Neural cell (in vitro differentiated cells): ENCODE data around the gene SPINDOC. TPM values are rescaled to one million over a fixed set of nuclear protein-coding genes. Genes with fewer than 3 reads are reported as not detected.
"Not testable (repeated sequence)": the region's sequence is repeated elsewhere in the genome, so short reads cannot be mapped to it uniquely, and the experiment has no call there.

Experiments
- H2AFZ ChIP-seq: fragments of 200-600, 300-800 bp; sonication (generic), shearing (Covaris generic); 2 replicates; pipeline ENCODE4 v1.6.0; 2014; ENCODE audit warnings: low read depth, mild to moderate bottlenecking, antibody characterized with exemption, low read length, moderate library complexity
- H3F3A ChIP-seq: fragments of 200-600 bp; shearing (Covaris generic); 2 replicates; pipeline ENCODE4 v1.6.1; 2016; ENCODE audit warnings: mild to moderate bottlenecking, moderate library complexity, mixed read lengths, antibody characterized with exemption, low read length; ENCODE audit not compliant: insufficient read depth, poor library complexity, severe bottlenecking
- H3K27ac ChIP-seq: fragments of 200-600, 300-800 bp; sonication (generic), shearing (Covaris generic); 2 replicates; pipeline ENCODE4 v1.5.1; 2014; ENCODE audit warnings: mild to moderate bottlenecking, low read length, moderate library complexity
- H3K27me3 ChIP-seq: fragments of 300-800, 200-600 bp; sonication (generic), shearing (Covaris generic); 2 replicates; pipeline ENCODE4 v1.6.0; 2014; ENCODE audit warnings: mild to moderate bottlenecking, low read depth, low read length, moderate library complexity; ENCODE audit not compliant: insufficient read depth
- H3K36me3 ChIP-seq: fragments of 300-800, 200-600 bp; sonication (generic), shearing (Covaris generic); 2 replicates; pipeline ENCODE4 v1.5.1; 2014; ENCODE audit warnings: mild to moderate bottlenecking, antibody characterized with exemption, low read length, moderate library complexity; ENCODE audit not compliant: insufficient read depth
- H3K4me2 ChIP-seq: fragments of 300-800, 200-600 bp; sonication (generic), shearing (Covaris generic); 2 replicates; pipeline ENCODE4 v1.6.0; 2014; ENCODE audit warnings: mild to moderate bottlenecking, low read length
- H3K4me3 ChIP-seq: fragments of 300-800, 200-600 bp; sonication (generic), shearing (Covaris generic); 2 replicates; pipeline ENCODE4 v1.5.1; 2014; ENCODE audit warnings: mild to moderate bottlenecking, low read length, moderate library complexity
- H3K79me2 ChIP-seq: fragments of 200-600 bp; shearing (Covaris generic); replicated peaks from 2 replicates; pipeline ENCODE4 v1.6.0; 2014; ENCODE audit warnings: mild to moderate bottlenecking, low read length, moderate library complexity; ENCODE audit not compliant: insufficient read depth
- H3K9ac ChIP-seq: fragments of 300-800, 200-600 bp; sonication (generic), shearing (Covaris generic); 2 replicates; pipeline ENCODE4 v1.6.1; 2016; ENCODE audit warnings: mild to moderate bottlenecking, low read length, mixed read lengths
- H3K9me2 ChIP-seq: fragments of 200-600 bp; shearing (Covaris generic); 2 replicates; pipeline ENCODE4 v1.6.1; 2016; ENCODE audit warnings: mild to moderate bottlenecking, low read length, mixed read lengths; ENCODE audit not compliant: insufficient read depth
- H3K9me3 ChIP-seq: fragments of 200-600, 300-800 bp; sonication (generic), shearing (Covaris generic); 2 replicates; pipeline ENCODE4 v1.6.1; 2016; ENCODE audit warnings: mild to moderate bottlenecking, mixed run types, low read length, moderate library complexity, mixed read lengths
- H4K20me1 ChIP-seq: fragments of 200-600 bp; shearing (Covaris generic); 2 replicates; pipeline ENCODE4 v1.6.1; 2016; ENCODE audit warnings: mild to moderate bottlenecking, mixed run types; ENCODE audit not compliant: insufficient read depth
- EP300 ChIP-seq: fragments of 450-650 bp; conservative IDR thresholded peaks from 2 replicates; pipeline ENCODE4 v1.6.1; 2014; ENCODE audit warnings: antibody characterized with exemption, mild to moderate bottlenecking, moderate library complexity; ENCODE audit not compliant: poor library complexity, severe bottlenecking
- EZH2 ChIP-seq: fragments of 200-600, 300-800 bp; shearing (Covaris generic), sonication (generic); IDR thresholded peaks from 2 replicates; pipeline ENCODE4 v1.6.1; 2014; ENCODE audit warnings: antibody characterized with exemption, low read length, borderline replicate concordance, mild to moderate bottlenecking; ENCODE audit not compliant: insufficient read depth, poor library complexity, severe bottlenecking
- MXI1 ChIP-seq: fragments of 450-650 bp; conservative IDR thresholded peaks from 2 replicates; pipeline ENCODE4 v1.6.1; 2014; ENCODE audit warnings: antibody characterized with exemption, mild to moderate bottlenecking; ENCODE audit not compliant: poor library complexity, severe bottlenecking
- POLR2AphosphoS5 ChIP-seq: IDR thresholded peaks from 2 replicates; pipeline ENCODE4 v1.6.1; 2012
- RAD21 ChIP-seq: fragments of 450-650 bp; conservative IDR thresholded peaks from 2 replicates; pipeline ENCODE4 v1.6.1; 2014; ENCODE audit warnings: antibody characterized with exemption, mild to moderate bottlenecking, moderate library complexity
- SMC3 ChIP-seq: fragments of 450-650 bp; conservative IDR thresholded peaks from 2 replicates; pipeline ENCODE4 v1.6.1; 2014; ENCODE audit warnings: antibody characterized with exemption, mild to moderate bottlenecking, moderate library complexity; ENCODE audit not compliant: poor library complexity
- TAF1 ChIP-seq: IDR thresholded peaks from 2 replicates; pipeline ENCODE4 v1.6.1; 2012; ENCODE audit warnings: low read depth
- polyA plus RNA-seq: library from polyadenylated mRNA; depleted of rRNA; stranded (reverse); fragments of >200 nt; gene quantifications from 2 replicates; pipeline ENCODE4 v1.2.3, GENCODE V29; 2014
- TF ChIP-seq, protein P1 (sequence below): fragments of 450-650 bp; IDR thresholded peaks from 2 replicates; pipeline ENCODE4 v1.5.1; 2014; ENCODE audit warnings: antibody characterized with exemption, mild to moderate bottlenecking, moderate library complexity; ENCODE audit not compliant: poor library complexity, severe bottlenecking
- TF ChIP-seq, protein P2 (sequence below): IDR thresholded peaks from 2 replicates; pipeline ENCODE4 v1.6.1; 2012; ENCODE audit warnings: borderline replicate concordance

The SPINDOC gene
- polyA plus RNA-seq, 1 donor from 2014 or later = 20.3 TPM

DNA sequence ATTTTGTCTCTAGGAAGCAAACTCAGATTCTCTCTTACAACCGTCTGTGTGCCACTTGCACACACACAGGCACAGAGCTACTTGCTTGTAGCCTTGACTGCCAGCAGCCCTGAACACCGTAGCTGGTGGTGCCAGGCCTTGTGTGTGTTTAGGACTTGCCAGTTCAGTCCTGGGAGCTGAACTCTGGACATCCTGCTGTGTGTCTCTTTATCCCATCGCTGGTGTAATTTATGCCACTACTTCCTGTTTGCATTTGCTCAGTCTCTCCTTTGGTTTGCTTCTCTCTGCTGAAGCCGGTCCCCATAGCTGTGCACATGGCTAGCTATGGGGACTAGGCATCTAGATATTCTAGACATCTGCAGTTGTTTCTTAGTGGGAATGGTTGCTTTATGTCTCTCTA lies 49.7 kb downstream of the SPINDOC start:
- Histone ChIP-seq H3K9me2 (no peaks in the 10 kb centered on the region), H2AFZ (no peak overlapping the region), H3K9me3 (no peaks in the 10 kb centered on the region), H3K79me2 (peaks cover 4% of the 10 kb centered on the region), H3K4me3 (no peak overlapping the region), H3K9ac (no peak overlapping the region), H3K27me3 (no peaks in the 10 kb centered on the region), H3K36me3 (no peaks in the 10 kb centered on the region), H3F3A (no peaks in the 10 kb centered on the region), H4K20me1 (no peaks in the 10 kb centered on the region), H3K4me2 (no peak overlapping the region), H3K27ac (no peak overlapping the region)
- TF ChIP-seq, protein P1, sequence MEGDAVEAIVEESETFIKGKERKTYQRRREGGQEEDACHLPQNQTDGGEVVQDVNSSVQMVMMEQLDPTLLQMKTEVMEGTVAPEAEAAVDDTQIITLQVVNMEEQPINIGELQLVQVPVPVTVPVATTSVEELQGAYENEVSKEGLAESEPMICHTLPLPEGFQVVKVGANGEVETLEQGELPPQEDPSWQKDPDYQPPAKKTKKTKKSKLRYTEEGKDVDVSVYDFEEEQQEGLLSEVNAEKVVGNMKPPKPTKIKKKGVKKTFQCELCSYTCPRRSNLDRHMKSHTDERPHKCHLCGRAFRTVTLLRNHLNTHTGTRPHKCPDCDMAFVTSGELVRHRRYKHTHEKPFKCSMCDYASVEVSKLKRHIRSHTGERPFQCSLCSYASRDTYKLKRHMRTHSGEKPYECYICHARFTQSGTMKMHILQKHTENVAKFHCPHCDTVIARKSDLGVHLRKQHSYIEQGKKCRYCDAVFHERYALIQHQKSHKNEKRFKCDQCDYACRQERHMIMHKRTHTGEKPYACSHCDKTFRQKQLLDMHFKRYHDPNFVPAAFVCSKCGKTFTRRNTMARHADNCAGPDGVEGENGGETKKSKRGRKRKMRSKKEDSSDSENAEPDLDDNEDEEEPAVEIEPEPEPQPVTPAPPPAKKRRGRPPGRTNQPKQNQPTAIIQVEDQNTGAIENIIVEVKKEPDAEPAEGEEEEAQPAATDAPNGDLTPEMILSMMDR = no peak
- TF ChIP-seq RAD21 = no peak
- no peak for TF ChIP-seq POLR2AphosphoS5
- no peak for TF ChIP-seq EP300
- no peak for TF ChIP-seq TAF1
- TF ChIP-seq, protein P2, sequence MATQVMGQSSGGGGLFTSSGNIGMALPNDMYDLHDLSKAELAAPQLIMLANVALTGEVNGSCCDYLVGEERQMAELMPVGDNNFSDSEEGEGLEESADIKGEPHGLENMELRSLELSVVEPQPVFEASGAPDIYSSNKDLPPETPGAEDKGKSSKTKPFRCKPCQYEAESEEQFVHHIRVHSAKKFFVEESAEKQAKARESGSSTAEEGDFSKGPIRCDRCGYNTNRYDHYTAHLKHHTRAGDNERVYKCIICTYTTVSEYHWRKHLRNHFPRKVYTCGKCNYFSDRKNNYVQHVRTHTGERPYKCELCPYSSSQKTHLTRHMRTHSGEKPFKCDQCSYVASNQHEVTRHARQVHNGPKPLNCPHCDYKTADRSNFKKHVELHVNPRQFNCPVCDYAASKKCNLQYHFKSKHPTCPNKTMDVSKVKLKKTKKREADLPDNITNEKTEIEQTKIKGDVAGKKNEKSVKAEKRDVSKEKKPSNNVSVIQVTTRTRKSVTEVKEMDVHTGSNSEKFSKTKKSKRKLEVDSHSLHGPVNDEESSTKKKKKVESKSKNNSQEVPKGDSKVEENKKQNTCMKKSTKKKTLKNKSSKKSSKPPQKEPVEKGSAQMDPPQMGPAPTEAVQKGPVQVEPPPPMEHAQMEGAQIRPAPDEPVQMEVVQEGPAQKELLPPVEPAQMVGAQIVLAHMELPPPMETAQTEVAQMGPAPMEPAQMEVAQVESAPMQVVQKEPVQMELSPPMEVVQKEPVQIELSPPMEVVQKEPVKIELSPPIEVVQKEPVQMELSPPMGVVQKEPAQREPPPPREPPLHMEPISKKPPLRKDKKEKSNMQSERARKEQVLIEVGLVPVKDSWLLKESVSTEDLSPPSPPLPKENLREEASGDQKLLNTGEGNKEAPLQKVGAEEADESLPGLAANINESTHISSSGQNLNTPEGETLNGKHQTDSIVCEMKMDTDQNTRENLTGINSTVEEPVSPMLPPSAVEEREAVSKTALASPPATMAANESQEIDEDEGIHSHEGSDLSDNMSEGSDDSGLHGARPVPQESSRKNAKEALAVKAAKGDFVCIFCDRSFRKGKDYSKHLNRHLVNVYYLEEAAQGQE = no peak
- no peak for TF ChIP-seq SMC3
- no peak for TF ChIP-seq EZH2
- no peak for TF ChIP-seq MXI1

DNA sequence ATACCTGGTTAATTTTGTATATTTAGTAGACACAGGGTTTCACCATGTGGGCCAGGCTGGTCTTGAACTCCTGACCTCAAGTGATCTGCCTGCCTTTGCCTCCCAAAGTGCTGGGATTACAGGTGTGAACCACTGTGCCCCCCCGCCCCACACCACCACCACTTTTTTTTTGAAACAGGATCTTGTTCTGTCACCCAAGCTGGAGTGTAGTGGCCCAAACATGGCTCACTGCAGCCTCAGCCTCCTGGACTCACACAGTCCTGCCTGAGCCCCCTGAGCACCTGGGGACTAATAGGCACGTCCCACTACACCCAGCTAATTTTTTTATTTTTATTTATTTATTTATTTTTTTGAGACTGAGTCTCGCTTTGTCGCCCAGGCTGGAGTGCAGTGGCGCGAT lies 50.4 kb downstream of the SPINDOC start:
- not testable (repeated sequence) for H3K27me3 ChIP-seq, H3K9ac ChIP-seq, H3F3A ChIP-seq, H3K79me2 ChIP-seq, H3K9me2 ChIP-seq, H3K9me3 ChIP-seq, H2AFZ ChIP-seq, H4K20me1 ChIP-seq, H3K4me3 ChIP-seq, H3K36me3 ChIP-seq, H3K4me2 ChIP-seq, H3K27ac ChIP-seq

DNA sequence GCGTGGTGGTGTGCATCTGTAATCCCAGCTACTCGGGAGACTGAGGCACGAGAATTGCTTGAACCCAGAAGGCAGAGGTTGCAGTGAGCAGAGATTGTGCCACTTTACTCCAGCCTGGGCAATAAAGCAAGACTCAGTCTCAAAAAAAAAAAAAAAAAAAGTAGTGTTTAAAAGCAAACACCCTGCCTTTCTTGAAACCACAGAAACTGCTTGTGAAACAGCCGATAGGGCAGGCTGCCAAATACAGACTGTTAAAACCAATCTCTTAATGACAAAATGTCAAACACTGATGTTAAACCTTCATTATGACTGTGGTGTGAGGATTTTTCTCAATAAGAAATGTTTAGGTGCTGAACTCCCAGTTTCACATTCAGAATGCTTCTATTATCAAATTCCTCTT lies 53.0 kb downstream of the SPINDOC start:
- H3K4me3 ChIP-seq = no peak overlapping the region
- no peaks in the 10 kb centered on the region for H3F3A ChIP-seq
- H3K9me2 ChIP-seq = no peaks in the 10 kb centered on the region
- H3K27ac ChIP-seq = no peak overlapping the region
- no peak overlapping the region for H3K9ac ChIP-seq
- H3K36me3 ChIP-seq = no peaks in the 10 kb centered on the region
- no peaks in the 10 kb centered on the region for H4K20me1 ChIP-seq
- H2AFZ ChIP-seq = no peak overlapping the region
- no peaks in the 10 kb centered on the region for H3K27me3 ChIP-seq
- H3K4me2 ChIP-seq = no peak overlapping the region
- no peaks in the 10 kb centered on the region for H3K9me3 ChIP-seq
- TF ChIP-seq, protein P2 = no peak
- TF ChIP-seq EP300 (no peak), SMC3 (no peak), RAD21 (no peak), TAF1 (no peak), EZH2 (no peak), MXI1 (no peak), POLR2AphosphoS5 (no peak)
- TF ChIP-seq, protein P1 = no peak
- H3K79me2 ChIP-seq = peaks cover 15% of the 10 kb centered on the region
